HG02938 (cell line): ENCODE results near the gene PIN1.

Experiments
- ATAC-seq: cut with Tn5 transposase; IDR thresholded peaks from one replicate; pipeline ENCODE4 v1.9.1; 2021; ENCODE audit warnings: mild to moderate bottlenecking, moderate library complexity; ENCODE audit not compliant: unreplicated experiment

PIN1 gene

GRCh38 chr19:9854282-9854846 is 19.2 kb downstream of the PIN1 start:
- no peak for ATAC-seq

DNA sequence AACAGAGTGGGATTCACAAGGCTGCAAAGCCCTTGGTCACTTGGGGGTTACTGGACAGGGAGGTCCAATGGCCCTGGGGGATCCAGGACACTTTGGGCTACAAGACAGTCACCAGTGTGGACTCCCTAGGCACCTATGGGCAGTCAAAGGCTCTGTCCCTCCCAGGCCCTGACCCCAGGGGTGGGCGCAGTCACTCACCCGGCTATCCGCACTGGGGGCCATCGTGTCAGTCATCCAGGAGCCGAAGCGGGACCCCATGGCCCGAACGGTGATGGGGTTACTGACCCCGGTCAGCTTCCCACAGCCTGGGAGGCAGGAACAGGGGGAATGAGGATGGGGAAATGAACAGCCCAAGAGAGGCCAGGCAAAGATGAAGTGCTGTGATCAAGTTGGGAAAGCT is 21.5 kb downstream of the PIN1 start:
- no peak for ATAC-seq

GRCh38 chr19:9857076-9857721 is 22.1 kb downstream of the PIN1 start:
- no peak for ATAC-seq

- ATAC-seq = no peak
Observed at GRCh38 chr19:9857920-9858746, 23.0 kb downstream of the PIN1 start.

- ATAC-seq = no peak
Observed at GRCh38 chr19:9858766-9859165, 23.6 kb downstream of the PIN1 start.

- no peak for ATAC-seq
Observed at GRCh38 chr19:9860407-9860806, 25.3 kb downstream of the PIN1 start.

GRCh38 chr19:9861503-9861902 is 26.4 kb downstream of the PIN1 start:
- no peak for ATAC-seq

GRCh38 chr19:9862938-9863337 is 27.8 kb downstream of the PIN1 start:
- no peak for ATAC-seq

GRCh38 chr19:9863759-9864158 is 28.6 kb downstream of the PIN1 start:
- ATAC-seq = no peak

GRCh38 chr19:9865732-9866501 is 30.8 kb downstream of the PIN1 start:
- no peak for ATAC-seq

- no peak for ATAC-seq
Observed at GRCh38 chr19:9868983-9869617, 34.0 kb downstream of the PIN1 start.

GRCh38 chr19:9871626-9872338 is 36.7 kb downstream of the PIN1 start:
- no peak for ATAC-seq

DNA sequence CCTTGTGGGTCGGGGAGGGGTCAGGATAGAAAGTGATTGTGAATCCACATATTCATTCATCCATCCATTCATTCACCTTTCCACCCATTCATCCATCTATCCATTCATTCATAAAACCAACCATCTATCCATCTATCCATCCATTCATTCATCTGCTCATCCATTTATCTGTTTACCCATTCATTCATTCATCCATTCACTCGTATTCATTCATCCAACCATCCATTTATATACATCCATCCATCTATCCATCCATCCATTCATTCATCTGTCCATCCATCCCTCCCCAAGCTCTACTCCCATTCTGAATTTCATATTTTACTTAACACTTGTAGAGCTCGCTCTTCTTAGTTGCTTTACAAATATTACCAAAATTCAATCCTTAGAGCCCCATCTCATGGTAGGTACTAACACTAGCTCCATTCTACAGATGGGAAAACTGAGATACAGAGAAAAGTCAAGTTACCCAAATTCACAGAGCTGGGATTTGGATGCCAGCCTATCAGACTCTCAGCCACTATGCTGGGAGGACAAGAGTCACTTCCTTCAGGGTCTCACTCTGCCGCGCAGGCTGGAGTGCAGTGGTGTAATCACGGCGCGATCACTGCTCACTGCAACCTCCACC is 37.6 kb downstream of the PIN1 start:
- no peak for ATAC-seq

GRCh38 chr19:9875031-9875627 is 40.0 kb downstream of the PIN1 start:
- ATAC-seq = no peak

GRCh38 chr19:9875796-9876195 is 40.7 kb downstream of the PIN1 start:
- no peak for ATAC-seq

- no peak for ATAC-seq
Observed at GRCh38 chr19:9877780-9878510, 42.8 kb downstream of the PIN1 start.

DNA sequence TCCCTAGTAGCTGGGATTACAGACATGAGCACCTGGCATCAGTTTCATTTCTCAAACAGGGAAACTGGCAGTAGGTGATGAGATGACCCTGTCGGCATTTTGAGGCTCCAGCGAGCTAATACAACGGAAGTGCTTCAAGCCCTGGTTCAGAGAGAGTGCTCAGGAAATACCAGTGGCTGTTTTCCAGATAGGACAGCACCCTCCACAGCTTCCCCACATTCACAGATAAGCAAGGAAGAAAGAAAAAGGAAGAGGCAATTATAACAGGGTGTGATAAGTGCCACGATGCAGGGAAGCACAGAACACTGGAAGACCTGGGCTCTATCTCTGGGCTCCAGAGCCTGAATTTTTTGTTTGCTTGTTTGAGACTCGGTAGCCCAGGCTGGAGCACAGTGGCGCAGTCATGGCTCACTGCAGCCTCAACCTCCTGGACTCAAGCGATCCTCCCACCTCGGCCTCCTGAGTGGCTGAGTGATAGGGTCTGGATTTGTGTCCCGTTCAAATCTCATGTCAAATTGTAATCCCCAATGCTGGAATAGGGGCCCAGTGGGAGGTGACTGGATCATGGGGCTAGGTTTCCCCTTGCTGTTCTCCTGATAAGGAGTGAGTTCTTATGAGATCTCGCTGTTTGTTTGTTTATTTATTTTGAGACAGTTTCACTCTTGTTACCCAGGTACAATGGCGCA is 43.5 kb downstream of the PIN1 start:
- ATAC-seq = no peak

- ATAC-seq = no peak
Observed at GRCh38 chr19:9881720-9882119, 46.6 kb downstream of the PIN1 start.
